ENCODE data around the gene NOS1.

DNA sequence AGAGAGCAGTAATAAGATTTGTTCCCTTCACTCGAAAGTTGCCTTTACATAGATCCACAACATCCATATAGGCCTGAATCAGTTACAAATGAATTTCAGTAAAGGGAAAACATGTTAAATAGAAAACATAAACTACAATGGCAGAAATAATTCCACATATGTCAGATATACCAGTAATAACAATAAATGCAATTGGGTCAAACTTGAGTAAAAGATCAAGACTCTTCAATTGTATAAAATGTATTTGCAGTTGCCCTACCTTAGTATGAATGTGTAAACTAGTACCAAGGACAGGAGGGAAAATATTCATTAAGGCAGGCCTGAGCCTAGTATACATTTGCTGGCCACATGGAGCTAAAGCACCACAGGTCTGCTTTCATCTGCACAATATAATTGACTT, 17.6 kb downstream of the NOS1 start:
- TF ChIP-seq, protein P1, sequence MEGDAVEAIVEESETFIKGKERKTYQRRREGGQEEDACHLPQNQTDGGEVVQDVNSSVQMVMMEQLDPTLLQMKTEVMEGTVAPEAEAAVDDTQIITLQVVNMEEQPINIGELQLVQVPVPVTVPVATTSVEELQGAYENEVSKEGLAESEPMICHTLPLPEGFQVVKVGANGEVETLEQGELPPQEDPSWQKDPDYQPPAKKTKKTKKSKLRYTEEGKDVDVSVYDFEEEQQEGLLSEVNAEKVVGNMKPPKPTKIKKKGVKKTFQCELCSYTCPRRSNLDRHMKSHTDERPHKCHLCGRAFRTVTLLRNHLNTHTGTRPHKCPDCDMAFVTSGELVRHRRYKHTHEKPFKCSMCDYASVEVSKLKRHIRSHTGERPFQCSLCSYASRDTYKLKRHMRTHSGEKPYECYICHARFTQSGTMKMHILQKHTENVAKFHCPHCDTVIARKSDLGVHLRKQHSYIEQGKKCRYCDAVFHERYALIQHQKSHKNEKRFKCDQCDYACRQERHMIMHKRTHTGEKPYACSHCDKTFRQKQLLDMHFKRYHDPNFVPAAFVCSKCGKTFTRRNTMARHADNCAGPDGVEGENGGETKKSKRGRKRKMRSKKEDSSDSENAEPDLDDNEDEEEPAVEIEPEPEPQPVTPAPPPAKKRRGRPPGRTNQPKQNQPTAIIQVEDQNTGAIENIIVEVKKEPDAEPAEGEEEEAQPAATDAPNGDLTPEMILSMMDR (IDR thresholded peaks at IDR 0.05) = no peak
- TF ChIP-seq POLR2AphosphoS5 (IDR thresholded peaks at IDR 0.05) (no peak), POLR2A (IDR thresholded peaks at IDR 0.05) (no peak)
